ENCODE measurements around the gene COX18. TPM values are rescaled to one million over a fixed set of nuclear protein-coding genes. Genes with fewer than 3 reads are reported as not detected.
A peak's percentile ranks its signal among the peaks of the same experiment; 100 is the strongest.

Gene COX18
- total RNA-seq, 2 experiments from 2014 or later: 5.2 to 6.3 TPM

- no peak overlapping the region for H3K27ac ChIP-seq (ENCODE audit: low read depth in 1 of 2, low read length in 2 of 2)
- intact Hi-C loops (cut with DNase I, micrococcal nuclease): no loop called here
Observed at GRCh38 chr4:73103799-73104503, 34.4 kb upstream of the COX18 start.

GRCh38 chr4:73099143-73099542 lies 29.6 kb upstream of the COX18 start:
- Histone ChIP-seq H3K27ac (ENCODE audit: low read depth in 1 of 2, low read length in 2 of 2) (peak overlapping the region in 1 of 2 donors; percentile 13), H3K36me3 (ENCODE audit: insufficient read depth, low read length) (peaks cover 66% of the 10 kb centered on the region), H3K9me3 (ENCODE audit: control insufficient read depth in 1 of 2, insufficient read depth in 1 of 2, low read length in 2 of 2) (no peaks in the 10 kb centered on the region), H3K27me3 (ENCODE audit: control insufficient read depth in 1 of 2, insufficient read depth in 2 of 2, low read length in 2 of 2) (no peaks in the 10 kb centered on the region), H3K4me3 (ENCODE audit: low read length) (no peak overlapping the region), H3K4me1 (ENCODE audit: insufficient read depth, low read length) (no peaks in the 10 kb centered on the region)
- TF ChIP-seq, protein P1, sequence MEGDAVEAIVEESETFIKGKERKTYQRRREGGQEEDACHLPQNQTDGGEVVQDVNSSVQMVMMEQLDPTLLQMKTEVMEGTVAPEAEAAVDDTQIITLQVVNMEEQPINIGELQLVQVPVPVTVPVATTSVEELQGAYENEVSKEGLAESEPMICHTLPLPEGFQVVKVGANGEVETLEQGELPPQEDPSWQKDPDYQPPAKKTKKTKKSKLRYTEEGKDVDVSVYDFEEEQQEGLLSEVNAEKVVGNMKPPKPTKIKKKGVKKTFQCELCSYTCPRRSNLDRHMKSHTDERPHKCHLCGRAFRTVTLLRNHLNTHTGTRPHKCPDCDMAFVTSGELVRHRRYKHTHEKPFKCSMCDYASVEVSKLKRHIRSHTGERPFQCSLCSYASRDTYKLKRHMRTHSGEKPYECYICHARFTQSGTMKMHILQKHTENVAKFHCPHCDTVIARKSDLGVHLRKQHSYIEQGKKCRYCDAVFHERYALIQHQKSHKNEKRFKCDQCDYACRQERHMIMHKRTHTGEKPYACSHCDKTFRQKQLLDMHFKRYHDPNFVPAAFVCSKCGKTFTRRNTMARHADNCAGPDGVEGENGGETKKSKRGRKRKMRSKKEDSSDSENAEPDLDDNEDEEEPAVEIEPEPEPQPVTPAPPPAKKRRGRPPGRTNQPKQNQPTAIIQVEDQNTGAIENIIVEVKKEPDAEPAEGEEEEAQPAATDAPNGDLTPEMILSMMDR (IDR thresholded peaks at IDR 0.05): no peak
- intact Hi-C loops (cut with DNase I, micrococcal nuclease): no loop called here
- Mint-ChIP-seq H3K4me1 (ENCODE audit: low read depth) (no peaks in the 10 kb centered on the region), H3K27ac (peak overlapping the region; percentile 33), H3K27me3 (no peaks in the 10 kb centered on the region), H3K36me3 (ENCODE audit: low read depth) (peaks cover 80% of the 10 kb centered on the region), H3K9me3 (no peaks in the 10 kb centered on the region), H3K4me3 (no peak overlapping the region)
- ChIA-PET POLR2A (no interaction called here), CTCF (no interaction called here)
- ATAC-seq (ENCODE audit: poor library complexity) (no peak), DNase-seq (no peak)

More at GRCh38 chr4:73103799-73104503, 34.4 kb upstream of the COX18 start:
- no peaks in the 10 kb centered on the region for H3K27me3 ChIP-seq (ENCODE audit: control insufficient read depth in 1 of 2, insufficient read depth in 2 of 2, low read length in 2 of 2)
- peaks cover 61% of the 10 kb centered on the region for H3K36me3 ChIP-seq (ENCODE audit: insufficient read depth, low read length)
- Mint-ChIP-seq H3K27me3 (no peaks in the 10 kb centered on the region), H3K36me3 (ENCODE audit: low read depth) (peaks cover 62% of the 10 kb centered on the region), H3K9me3 (no peaks in the 10 kb centered on the region), H3K4me3 (no peak overlapping the region), H3K27ac (peak overlapping the region; percentile 24), H3K4me1 (ENCODE audit: low read depth) (no peaks in the 10 kb centered on the region)
- TF ChIP-seq, protein P1 (IDR thresholded peaks at IDR 0.05): no peak
- DNase-seq (no peak), ATAC-seq (ENCODE audit: poor library complexity) (no peak)
- H3K9me3 ChIP-seq (ENCODE audit: control insufficient read depth in 1 of 2, insufficient read depth in 1 of 2, low read length in 2 of 2): no peaks in the 10 kb centered on the region
- no peaks in the 10 kb centered on the region for H3K4me1 ChIP-seq (ENCODE audit: insufficient read depth, low read length)
- ChIA-PET POLR2A (no interaction called here), CTCF (interaction anchor here (0.7 to 1.5 kb wide), 4 partner anchors 12 to 153 kb away, joined by 3 to 6 read pairs (median 4); no protein-coding TSS in a partner anchor)
- no peak overlapping the region for H3K4me3 ChIP-seq (ENCODE audit: low read length)

DNA sequence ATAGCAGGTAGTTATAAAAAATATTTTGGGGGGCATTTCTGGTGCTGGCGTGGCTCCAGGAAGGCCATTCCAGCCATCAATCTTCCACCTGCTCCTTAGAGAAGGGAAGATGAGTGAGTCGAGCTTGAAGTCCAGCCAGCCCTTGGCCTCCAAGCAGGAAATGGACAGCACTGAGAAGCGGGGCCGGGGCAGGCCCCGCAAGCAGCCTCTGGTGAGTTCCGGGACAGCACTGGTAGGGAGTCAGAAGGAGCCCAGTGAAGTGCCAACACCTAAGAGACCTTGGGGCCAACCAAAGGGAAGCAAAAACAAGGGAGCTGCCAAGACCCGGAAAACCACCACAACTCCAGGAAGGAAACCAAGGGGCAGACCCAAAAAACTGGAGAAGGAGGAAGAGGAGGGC lies 29.2 kb upstream of the COX18 start:
- ATAC-seq (ENCODE audit: poor library complexity): no peak
- Histone ChIP-seq H3K9me3 (ENCODE audit: control insufficient read depth in 1 of 2, insufficient read depth in 1 of 2, low read length in 2 of 2) (no peaks in the 10 kb centered on the region), H3K27ac (ENCODE audit: low read depth in 1 of 2, low read length in 2 of 2) (no peak overlapping the region), H3K27me3 (ENCODE audit: control insufficient read depth in 1 of 2, insufficient read depth in 2 of 2, low read length in 2 of 2) (no peaks in the 10 kb centered on the region), H3K4me1 (ENCODE audit: insufficient read depth, low read length) (no peaks in the 10 kb centered on the region), H3K36me3 (ENCODE audit: insufficient read depth, low read length) (peaks cover 62% of the 10 kb centered on the region), H3K4me3 (ENCODE audit: low read length) (no peak overlapping the region)
- Mint-ChIP-seq H3K4me3 (no peak overlapping the region), H3K4me1 (ENCODE audit: low read depth) (no peaks in the 10 kb centered on the region), H3K27me3 (no peaks in the 10 kb centered on the region), H3K27ac (peak overlapping the region; percentile 33), H3K9me3 (no peaks in the 10 kb centered on the region), H3K36me3 (ENCODE audit: low read depth) (peaks cover 83% of the 10 kb centered on the region)
- ChIA-PET CTCF (no interaction called here), POLR2A (no interaction called here)
- no peak for DNase-seq
- TF ChIP-seq, protein P1 (IDR thresholded peaks at IDR 0.05): no peak
- intact Hi-C loops (cut with DNase I, micrococcal nuclease): no loop called here

Measured in CD4-positive, alpha-beta T cell (primary cell).